Urinary bladder (tissue), 4 donors: ENCODE data around the gene WDR18. TPM values are rescaled to one million over a fixed set of nuclear protein-coding genes. Genes with fewer than 3 reads are reported as not detected.

ENCODE experiments used
- DNase-seq: peaks from one replicate; pipeline ENCODE4 v3.0.0-alpha.2; 2015; ENCODE audit errors: extremely low spot score
- H3K27ac ChIP-seq: one replicate; pipeline ENCODE4 v1.5.1; 2013; ENCODE audit warnings: low read depth, mild to moderate bottlenecking, moderate library complexity
- H3K36me3 ChIP-seq: one replicate; pipeline ENCODE4 v1.6.1; 2013; ENCODE audit warnings: mild to moderate bottlenecking, moderate library complexity; ENCODE audit not compliant: insufficient read depth
- H3K4me1 ChIP-seq: one replicate; pipeline ENCODE4 v1.6.1; 2013; ENCODE audit warnings: mild to moderate bottlenecking, moderate library complexity; ENCODE audit not compliant: insufficient read depth
- H3K4me3 ChIP-seq: one replicate; pipeline ENCODE4 v1.5.1; 2013; ENCODE audit warnings: low read depth, low read length
- WGBS: extraction: QIAGEN DNeasy Blood & Tissue Kit; methylation state at CpG from one replicate; pipeline ENCODE4 v1.1.7; 2013; 5-methylcytosine and 5-hydroxymethylcytosine counted together
- polyA plus RNA-seq: library from polyadenylated mRNA; stranded (reverse); fragments of 200-250 nt; gene quantifications from one replicate; pipeline ENCODE4 v1.2.3, GENCODE V29; 2013
- total RNA-seq: library from RNA; depleted of rRNA; stranded (reverse); fragments of >200 nt; gene quantifications from one replicate; pipeline ENCODE4 v1.2.3, GENCODE V29; 2014
- donor health status: healthy with polysubstance abuse.
- donor health status: healthy.

Gene WDR18
- total RNA-seq (23.3 TPM), polyA plus RNA-seq (36.6 TPM)

- WGBS, result under 1% methylated on average over 78 of the region's 78 CpGs
- peak within 1 kb of the TSS; percentile 81 for H3K4me3 ChIP-seq
- H3K27ac ChIP-seq, result peak within 1 kb of the TSS; percentile 54
- DNase-seq, result peak; percentile 78
- no peaks in the 10 kb centered on the region for H3K36me3 ChIP-seq
- no peaks in the 10 kb centered on the region for H3K4me1 ChIP-seq
Measured at GRCh38 chr19:984165-984967, at the start of gene WDR18. WDR18 (plus strand) TSS chr19:984345; CDS start chr19:984354, 9 bp downstream.

GRCh38 chr19:934865-935479 lies 49.2 kb upstream of the WDR18 start:
- Histone ChIP-seq H3K27ac (peak overlapping the region; percentile 28), H3K4me3 (no peak overlapping the region), H3K4me1 (peaks cover 6% of the 10 kb centered on the region), H3K36me3 (no peaks in the 10 kb centered on the region)
- 11% methylated on average over 31 of the region's 31 CpGs for WGBS
- no peak for DNase-seq

GRCh38 chr19:936175-936546 lies 48.0 kb upstream of the WDR18 start:
- Histone ChIP-seq H3K4me3 (no peak overlapping the region), H3K36me3 (no peaks in the 10 kb centered on the region), H3K4me1 (peaks cover 6% of the 10 kb centered on the region), H3K27ac (no peak overlapping the region)
- WGBS, result 98% methylated on average over 10 of the region's 10 CpGs
- DNase-seq, result no peak

GRCh38 chr19:937259-937694 lies 46.9 kb upstream of the WDR18 start:
- Histone ChIP-seq H3K27ac (no peak overlapping the region), H3K4me1 (peaks cover 6% of the 10 kb centered on the region), H3K36me3 (no peaks in the 10 kb centered on the region), H3K4me3 (no peak overlapping the region)
- WGBS, result 88% methylated on average over 16 of the region's 16 CpGs
- DNase-seq, result no peak

GRCh38 chr19:938233-938923 lies 45.8 kb upstream of the WDR18 start:
- H3K4me1 ChIP-seq, result peaks cover 3% of the 10 kb centered on the region
- H3K27ac ChIP-seq, result no peak overlapping the region
- WGBS, result 91% methylated on average over 23 of the region's 23 CpGs
- H3K36me3 ChIP-seq, result no peaks in the 10 kb centered on the region
- no peak overlapping the region for H3K4me3 ChIP-seq
- no peak for DNase-seq

GRCh38 chr19:939439-939838 lies 44.7 kb upstream of the WDR18 start:
- Histone ChIP-seq H3K4me3 (no peak overlapping the region), H3K36me3 (no peaks in the 10 kb centered on the region), H3K27ac (no peak overlapping the region), H3K4me1 (peaks cover 3% of the 10 kb centered on the region)
- WGBS, result 91% methylated on average over 22 of the region's 22 CpGs
- no peak for DNase-seq

- Histone ChIP-seq H3K4me1 (peaks cover under 1% of the 10 kb centered on the region), H3K36me3 (no peaks in the 10 kb centered on the region), H3K4me3 (no peak overlapping the region), H3K27ac (no peak overlapping the region)
- WGBS, result 98% methylated on average over 7 of the region's 7 CpGs
- no peak for DNase-seq
Measured at GRCh38 chr19:939922-940321, 44.2 kb upstream of the WDR18 start.

GRCh38 chr19:940591-941291 lies 43.4 kb upstream of the WDR18 start:
- peak overlapping the region; percentile 31 for H3K4me3 ChIP-seq
- no peaks in the 10 kb centered on the region for H3K36me3 ChIP-seq
- no peaks in the 10 kb centered on the region for H3K4me1 ChIP-seq
- no peak for DNase-seq
- WGBS, result 47% methylated on average over 64 of the region's 64 CpGs
- peak overlapping the region; percentile 86 for H3K27ac ChIP-seq

GRCh38 chr19:941292-942132 lies 42.6 kb upstream of the WDR18 start:
- H3K4me3 ChIP-seq, result peak overlapping the region; percentile 31
- DNase-seq, result no peak
- no peaks in the 10 kb centered on the region for H3K4me1 ChIP-seq
- no peaks in the 10 kb centered on the region for H3K36me3 ChIP-seq
- WGBS, result 77% methylated on average over 45 of the region's 45 CpGs
- no peak overlapping the region for H3K27ac ChIP-seq

- H3K36me3 ChIP-seq, result no peaks in the 10 kb centered on the region
- H3K27ac ChIP-seq, result no peak overlapping the region
- DNase-seq, result no peak
- 92% methylated on average over 32 of the region's 32 CpGs for WGBS
- H3K4me3 ChIP-seq, result no peak overlapping the region
- H3K4me1 ChIP-seq, result no peaks in the 10 kb centered on the region
Measured at GRCh38 chr19:942133-942645, 42.0 kb upstream of the WDR18 start.

GRCh38 chr19:943551-944170 lies 40.5 kb upstream of the WDR18 start:
- Histone ChIP-seq H3K27ac (no peak overlapping the region), H3K4me1 (no peaks in the 10 kb centered on the region), H3K4me3 (no peak overlapping the region), H3K36me3 (no peaks in the 10 kb centered on the region)
- 96% methylated on average over 17 of the region's 17 CpGs for WGBS
- DNase-seq, result no peak

GRCh38 chr19:944171-944567 lies 40.0 kb upstream of the WDR18 start:
- H3K27ac ChIP-seq, result no peak overlapping the region
- WGBS, result 50% methylated on average over 27 of the region's 27 CpGs
- no peaks in the 10 kb centered on the region for H3K36me3 ChIP-seq
- H3K4me1 ChIP-seq, result no peaks in the 10 kb centered on the region
- H3K4me3 ChIP-seq, result no peak overlapping the region
- peak; percentile 73 for DNase-seq
